ENCODE results near the gene UGT1A10.

The UGT1A10 gene

DNA sequence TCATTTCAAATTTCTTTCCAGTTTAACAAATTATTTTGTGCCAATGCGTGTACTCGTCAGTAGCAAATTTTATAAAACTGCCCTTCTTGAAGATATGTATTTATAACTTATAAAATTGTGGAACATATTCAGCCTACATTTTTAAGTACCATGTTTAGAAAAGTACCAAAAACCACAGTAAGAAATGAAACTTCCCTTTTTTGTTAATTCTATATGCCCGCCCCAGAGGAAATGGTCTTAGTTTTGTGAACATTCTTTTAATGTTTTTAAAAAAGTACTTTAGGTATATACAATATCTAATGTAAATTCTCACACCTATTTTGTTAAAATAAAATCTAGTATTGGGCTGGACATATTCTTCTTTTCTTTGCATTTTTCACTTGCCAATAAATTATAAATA lies 36.6 kb downstream of the UGT1A10 start:
- Histone ChIP-seq H3K4me3 (replicated peaks; ENCODE audit: insufficient read depth, low read length) (no peak overlapping the region), H3K27ac (replicated peaks) (no peak overlapping the region), H3K27me3 (ENCODE audit: insufficient read depth, poor library complexity, severe bottlenecking) (no peaks in the 10 kb centered on the region)
- DNase-seq (ENCODE audit: low read depth in 1 of 2, low spot score in 1 of 2), result no peak
- TF ChIP-seq REST (IDR thresholded peaks at IDR 0.05; ENCODE audit: insufficient replicate concordance, low read depth), result no peak
- TF ChIP-seq GABPA (IDR thresholded peaks at IDR 0.05; ENCODE audit: low read depth), result no peak
- TF ChIP-seq CTCF (IDR thresholded peaks at IDR 0.05; ENCODE audit: insufficient read depth, low read length), result no peak
- TF ChIP-seq SPI1 (IDR thresholded peaks at IDR 0.05; ENCODE audit: borderline replicate concordance, low read depth), result no peak
- no peak for TF ChIP-seq POLR2AphosphoS5 (IDR thresholded peaks at IDR 0.05; ENCODE audit: low read depth)

DNA sequence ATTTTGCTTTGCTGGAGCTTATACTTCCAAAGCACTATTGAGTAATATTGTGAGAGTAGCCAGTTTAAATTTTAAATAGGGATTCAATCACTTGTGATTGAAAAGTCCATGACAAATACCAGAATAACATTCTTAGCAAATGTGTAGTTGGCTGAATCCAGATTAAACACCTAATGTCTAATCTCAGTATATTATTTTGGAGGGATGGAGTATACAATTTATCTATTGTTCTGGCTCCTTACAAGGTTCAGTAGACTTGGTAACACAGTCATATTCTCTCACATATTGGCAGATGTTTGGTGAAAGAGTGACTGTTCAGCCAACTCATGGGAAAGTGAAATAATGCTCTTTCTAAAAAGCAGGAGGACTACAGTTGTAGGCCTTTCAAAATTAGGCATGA lies 37.6 kb downstream of the UGT1A10 start:
- Histone ChIP-seq H3K27ac (replicated peaks) (no peak overlapping the region), H3K27me3 (ENCODE audit: insufficient read depth, poor library complexity, severe bottlenecking) (no peaks in the 10 kb centered on the region), H3K4me3 (replicated peaks; ENCODE audit: insufficient read depth, low read length) (no peak overlapping the region)
- no peak for DNase-seq (ENCODE audit: low read depth in 1 of 2, low spot score in 1 of 2)
- no peak for TF ChIP-seq REST (IDR thresholded peaks at IDR 0.05; ENCODE audit: insufficient replicate concordance, low read depth)
- TF ChIP-seq SPI1 (IDR thresholded peaks at IDR 0.05; ENCODE audit: borderline replicate concordance, low read depth), result no peak
- TF ChIP-seq GABPA (IDR thresholded peaks at IDR 0.05; ENCODE audit: low read depth), result no peak
- TF ChIP-seq CTCF (IDR thresholded peaks at IDR 0.05; ENCODE audit: insufficient read depth, low read length), result no peak
- no peak for TF ChIP-seq POLR2AphosphoS5 (IDR thresholded peaks at IDR 0.05; ENCODE audit: low read depth)

DNA sequence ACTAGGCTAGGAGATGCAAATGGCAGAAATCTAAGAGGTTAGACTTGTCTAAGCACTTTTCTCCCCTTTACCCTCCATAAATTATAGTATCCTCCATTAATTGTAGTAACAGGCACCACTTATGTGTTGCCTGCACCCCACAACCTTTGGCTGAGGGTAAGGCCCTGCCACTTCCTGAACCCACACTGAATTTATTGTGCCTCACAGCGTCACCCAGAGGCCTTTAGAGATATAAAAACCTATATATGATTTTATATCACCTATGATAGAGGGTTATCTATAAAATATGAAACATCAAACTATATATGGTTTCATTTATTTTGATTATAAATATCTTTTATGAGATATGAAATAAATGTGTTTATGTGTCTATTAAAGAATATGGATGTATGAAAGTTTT lies 38.1 kb downstream of the UGT1A10 start:
- no peak for DNase-seq (ENCODE audit: low read depth in 1 of 2, low spot score in 1 of 2)
- Histone ChIP-seq H3K27ac (replicated peaks) (no peak overlapping the region), H3K4me3 (replicated peaks; ENCODE audit: insufficient read depth, low read length) (no peak overlapping the region), H3K27me3 (ENCODE audit: insufficient read depth, poor library complexity, severe bottlenecking) (no peaks in the 10 kb centered on the region)
- TF ChIP-seq CTCF (IDR thresholded peaks at IDR 0.05; ENCODE audit: insufficient read depth, low read length) (no peak), REST (IDR thresholded peaks at IDR 0.05; ENCODE audit: insufficient replicate concordance, low read depth) (no peak), SPI1 (IDR thresholded peaks at IDR 0.05; ENCODE audit: borderline replicate concordance, low read depth) (no peak), POLR2AphosphoS5 (IDR thresholded peaks at IDR 0.05; ENCODE audit: low read depth) (no peak), GABPA (IDR thresholded peaks at IDR 0.05; ENCODE audit: low read depth) (no peak)

All from HL-60 (cell line).